ENCODE results near the gene HOGA1. TPM values are rescaled to one million over a fixed set of nuclear protein-coding genes. Genes with fewer than 3 reads are reported as not detected.

Gene HOGA1
- total RNA-seq, 4 donors from 2014 or later = 0.26 to 2.5 (median 0.97) TPM

DNA sequence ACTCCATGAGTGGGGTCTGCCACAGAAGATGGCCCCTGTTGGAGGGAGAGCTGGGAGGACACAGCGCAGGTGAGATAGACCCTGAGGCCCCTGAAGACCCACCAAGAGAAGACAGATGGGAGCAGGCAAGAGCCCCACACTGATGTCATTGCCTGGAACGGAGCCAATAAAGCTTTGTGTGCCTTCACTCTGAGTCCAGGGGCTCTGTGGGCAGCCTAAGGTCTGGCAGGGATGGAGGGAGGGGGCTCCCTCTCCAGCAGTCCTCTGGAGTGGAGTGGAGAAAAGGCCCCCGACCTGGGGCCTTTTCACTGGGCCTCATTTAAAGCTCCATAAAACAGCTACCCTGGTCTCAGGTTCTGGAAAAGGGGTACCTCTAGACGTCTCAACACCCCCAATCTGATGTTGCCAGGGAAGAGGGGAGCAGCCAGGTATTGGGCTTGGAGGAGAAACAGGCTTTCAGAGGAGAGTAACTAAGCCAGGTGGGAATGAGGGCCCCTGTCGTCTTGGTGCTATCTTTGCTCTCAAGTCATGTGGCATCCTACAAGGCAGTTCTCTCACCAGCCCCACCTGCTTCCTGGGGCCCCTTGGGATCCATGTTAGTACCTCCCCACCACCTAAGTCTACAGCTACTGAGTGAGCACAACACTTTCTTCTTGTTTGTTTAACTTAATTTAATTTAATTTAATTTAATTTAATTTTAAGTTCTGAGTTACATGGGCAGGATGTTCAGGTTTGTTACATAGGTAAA, 6.7 kb downstream of the HOGA1 start:
- TF ChIP-seq, protein P1, sequence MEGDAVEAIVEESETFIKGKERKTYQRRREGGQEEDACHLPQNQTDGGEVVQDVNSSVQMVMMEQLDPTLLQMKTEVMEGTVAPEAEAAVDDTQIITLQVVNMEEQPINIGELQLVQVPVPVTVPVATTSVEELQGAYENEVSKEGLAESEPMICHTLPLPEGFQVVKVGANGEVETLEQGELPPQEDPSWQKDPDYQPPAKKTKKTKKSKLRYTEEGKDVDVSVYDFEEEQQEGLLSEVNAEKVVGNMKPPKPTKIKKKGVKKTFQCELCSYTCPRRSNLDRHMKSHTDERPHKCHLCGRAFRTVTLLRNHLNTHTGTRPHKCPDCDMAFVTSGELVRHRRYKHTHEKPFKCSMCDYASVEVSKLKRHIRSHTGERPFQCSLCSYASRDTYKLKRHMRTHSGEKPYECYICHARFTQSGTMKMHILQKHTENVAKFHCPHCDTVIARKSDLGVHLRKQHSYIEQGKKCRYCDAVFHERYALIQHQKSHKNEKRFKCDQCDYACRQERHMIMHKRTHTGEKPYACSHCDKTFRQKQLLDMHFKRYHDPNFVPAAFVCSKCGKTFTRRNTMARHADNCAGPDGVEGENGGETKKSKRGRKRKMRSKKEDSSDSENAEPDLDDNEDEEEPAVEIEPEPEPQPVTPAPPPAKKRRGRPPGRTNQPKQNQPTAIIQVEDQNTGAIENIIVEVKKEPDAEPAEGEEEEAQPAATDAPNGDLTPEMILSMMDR (IDR thresholded peaks at IDR 0.05) = no peak
- no peak for TF ChIP-seq POLR2A (IDR thresholded peaks at IDR 0.05)
- intact Hi-C loops (cut with DNase I; ENCODE audit: low total_unique reads) = no loop called here

DNA sequence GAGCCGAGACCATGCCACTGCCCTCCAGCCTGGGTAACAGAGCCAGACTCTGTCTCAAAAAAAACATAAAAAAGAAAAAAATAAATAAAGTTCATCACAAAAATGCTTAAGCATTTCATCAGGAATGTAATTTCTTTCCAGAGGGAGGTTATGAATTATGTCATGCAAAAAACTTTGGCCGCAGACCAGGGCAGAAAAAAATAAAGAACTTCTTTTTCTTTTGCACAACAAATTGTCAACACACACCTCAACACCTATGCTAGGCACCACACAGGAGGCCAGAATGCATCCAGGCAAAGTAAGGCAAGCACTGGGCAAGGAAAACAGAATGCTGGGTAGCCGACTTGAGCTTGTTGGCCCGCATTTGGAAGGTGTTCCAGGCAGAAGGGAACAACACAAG, 9.2 kb downstream of the HOGA1 start:
- H3K4me1 ChIP-seq = peaks cover 0 to 16% of the 10 kb centered on the region in 2 donors
- H3K27ac ChIP-seq = peak overlapping the region in 1 of 2 donors; percentile 45

More for the DNA sequence above, 6.7 kb downstream of the HOGA1 start:
- no peaks in the 10 kb centered on the region for H3K36me3 ChIP-seq
- no peak for DNase-seq
- peaks cover 0 to 4% of the 10 kb centered on the region in 2 donors for H3K4me1 ChIP-seq
- H3K4me3 ChIP-seq = no peak overlapping the region
- no peaks in the 10 kb centered on the region for H3K9me3 ChIP-seq
- H3K27ac ChIP-seq = no peak overlapping the region
- no peaks in the 10 kb centered on the region for H3K27me3 ChIP-seq

DNA sequence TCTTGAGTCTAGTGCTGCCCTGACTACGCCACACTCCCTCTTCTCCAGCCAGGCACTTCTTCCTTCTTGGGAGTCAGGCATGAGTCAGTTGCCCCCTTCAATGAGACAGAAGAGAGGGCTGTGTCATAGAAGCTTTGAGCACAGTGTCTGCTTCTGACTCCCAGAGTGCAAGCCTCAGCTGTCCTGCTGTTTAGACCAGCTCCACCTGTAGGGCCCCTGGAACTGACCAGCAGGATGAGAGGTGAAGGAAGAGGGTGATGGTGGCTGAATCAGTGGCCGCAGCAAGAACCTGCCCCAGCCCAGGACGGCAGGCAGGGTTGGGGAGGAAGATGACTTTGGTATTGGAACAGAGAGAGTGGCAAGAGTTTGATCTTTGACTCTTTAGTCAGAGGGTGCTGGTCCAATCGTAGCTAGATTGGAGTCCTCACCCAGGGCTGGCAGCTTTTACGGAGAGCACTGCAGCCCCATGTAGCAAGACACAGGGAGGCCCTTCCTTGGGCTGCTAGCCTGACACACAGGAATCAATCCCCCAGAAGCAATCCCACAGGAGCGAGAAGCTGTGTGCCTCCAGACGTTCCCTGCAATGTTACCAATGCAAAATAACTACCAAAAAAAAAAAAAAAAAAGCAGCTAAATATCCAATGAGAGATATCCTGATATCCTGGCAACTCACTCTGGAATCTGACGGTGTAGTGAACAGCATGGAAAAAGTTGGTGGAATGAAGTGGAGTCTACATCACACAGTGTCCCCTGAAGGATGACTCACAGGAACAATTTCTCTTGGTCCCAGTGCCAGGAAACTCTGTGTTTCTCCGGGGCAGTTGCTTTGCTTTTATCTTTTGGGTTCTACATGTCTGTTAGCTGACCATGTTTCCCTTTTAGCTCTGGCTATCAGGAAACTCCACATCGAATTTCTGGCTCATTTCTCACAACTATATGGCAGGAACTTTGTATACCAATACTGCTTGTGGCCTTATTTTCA, 12.2 kb downstream of the HOGA1 start:
- H3K4me1 ChIP-seq = peaks cover 0 to 16% of the 10 kb centered on the region in 2 donors
- H3K9me3 ChIP-seq = no peaks in the 10 kb centered on the region
- TF ChIP-seq, protein P1 (IDR thresholded peaks at IDR 0.05) = no peak
- peak in 1 of 2 donors; percentile 8 for TF ChIP-seq POLR2A (IDR thresholded peaks at IDR 0.05)
- no peaks in the 10 kb centered on the region for H3K36me3 ChIP-seq
- H3K4me3 ChIP-seq = no peak overlapping the region
- H3K27me3 ChIP-seq = no peaks in the 10 kb centered on the region
- peak; percentile 60 to 82 for DNase-seq
- peak overlapping the region; percentile 81 to 89 for H3K27ac ChIP-seq
- intact Hi-C loops (cut with DNase I; ENCODE audit: low total_unique reads) = no loop called here

More for the DNA sequence above, 9.2 kb downstream of the HOGA1 start:
- no peak overlapping the region for H3K4me3 ChIP-seq
- TF ChIP-seq, protein P1 (IDR thresholded peaks at IDR 0.05) = no peak
- TF ChIP-seq POLR2A (IDR thresholded peaks at IDR 0.05) = no peak
- intact Hi-C loops (cut with DNase I; ENCODE audit: low total_unique reads) = no loop called here
- no peaks in the 10 kb centered on the region for H3K36me3 ChIP-seq
- no peaks in the 10 kb centered on the region for H3K9me3 ChIP-seq
- peak in 1 of 2 donors; percentile 36 for DNase-seq
- H3K27me3 ChIP-seq = no peaks in the 10 kb centered on the region

DNA sequence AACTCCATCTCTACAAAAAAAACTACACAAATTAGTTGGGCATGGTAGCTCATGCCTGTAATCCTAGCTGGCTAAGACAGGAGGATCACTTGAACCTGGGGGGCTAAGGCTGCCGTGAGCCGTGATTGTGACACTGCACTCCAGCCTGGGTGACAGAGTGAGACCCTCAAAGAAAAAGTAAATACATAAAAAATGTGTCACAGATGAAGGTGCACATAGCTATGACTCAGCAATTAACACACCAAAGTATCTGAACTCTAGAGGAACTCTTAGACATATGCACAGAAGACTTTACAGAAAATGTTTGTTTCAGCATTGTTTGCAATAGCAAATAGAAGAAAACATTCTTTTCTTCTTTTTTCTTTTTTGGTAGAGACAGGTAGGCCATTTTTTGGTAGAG, 13.6 kb downstream of the HOGA1 start:
- Histone ChIP-seq H3K36me3 (no peaks in the 10 kb centered on the region), H3K9me3 (no peaks in the 10 kb centered on the region), H3K4me1 (peaks cover 0 to 16% of the 10 kb centered on the region in 2 donors), H3K4me3 (no peak overlapping the region), H3K27ac (peak overlapping the region; percentile 81 to 89), H3K27me3 (no peaks in the 10 kb centered on the region)
- no peak for DNase-seq
- intact Hi-C loops (cut with DNase I; ENCODE audit: low total_unique reads) = no loop called here
- TF ChIP-seq, protein P1 (IDR thresholded peaks at IDR 0.05) = no peak
- TF ChIP-seq POLR2A (IDR thresholded peaks at IDR 0.05) = no peak
